GM18868 (cell line): Measurements from ENCODE around the gene AP1B1.

Experiments
- ATAC-seq: cut with Tn5 transposase; IDR thresholded peaks from one replicate; pipeline ENCODE4 v1.9.1; 2021; ENCODE audit warnings: mild to moderate bottlenecking, moderate library complexity; ENCODE audit not compliant: unreplicated experiment

AP1B1 gene

DNA sequence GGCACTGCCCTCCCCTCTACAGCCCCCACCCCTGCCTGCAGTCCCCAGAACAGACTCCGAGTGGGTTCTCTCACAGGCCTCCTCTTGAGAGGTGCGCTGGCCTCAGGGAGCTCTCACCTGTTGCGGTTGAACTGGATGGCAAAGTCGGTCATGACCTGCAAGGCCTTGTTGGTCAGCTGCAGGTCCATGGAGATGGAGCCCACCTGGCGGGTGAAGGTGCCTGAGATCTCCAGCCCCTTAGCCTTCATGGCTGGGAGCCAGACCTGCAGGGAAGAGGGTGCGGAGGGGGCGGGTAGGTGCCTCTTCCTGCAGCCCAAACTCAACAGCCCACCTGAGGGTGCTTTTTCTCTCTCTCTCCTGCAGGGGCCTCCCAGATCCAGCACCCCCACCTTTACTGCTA lies 54.2 kb downstream of the AP1B1 start:
- no peak for ATAC-seq

DNA sequence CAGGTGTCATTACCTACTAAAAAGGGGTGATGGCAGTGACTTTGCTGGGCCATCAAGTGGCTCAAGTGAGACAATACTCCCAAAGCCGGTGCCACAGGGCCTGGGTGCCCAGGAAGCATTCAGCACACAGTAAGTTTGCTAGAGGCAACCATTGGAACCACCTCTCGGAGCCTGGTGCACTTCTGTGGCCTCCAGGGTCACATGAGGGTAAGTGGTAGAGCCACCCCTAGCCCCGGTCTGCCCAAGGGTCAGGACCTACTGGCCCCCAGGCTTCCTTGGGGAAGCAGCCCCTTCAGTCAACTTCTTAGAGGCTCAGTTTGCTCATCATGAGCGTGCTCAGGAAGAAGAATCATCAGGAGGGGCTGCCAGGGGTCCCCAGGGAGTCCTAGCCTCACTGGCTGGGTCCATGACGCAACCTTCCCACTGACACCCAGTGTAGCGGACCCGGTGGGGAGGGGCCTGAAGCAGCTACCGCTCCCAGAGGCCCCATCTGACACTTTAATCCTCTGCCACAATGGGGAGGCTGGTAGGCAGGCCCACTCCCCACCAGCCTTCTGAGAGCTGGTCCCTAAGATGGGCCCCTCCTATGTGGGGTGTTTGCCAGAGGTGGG lies 55.4 kb downstream of the AP1B1 start:
- ATAC-seq: no peak

DNA sequence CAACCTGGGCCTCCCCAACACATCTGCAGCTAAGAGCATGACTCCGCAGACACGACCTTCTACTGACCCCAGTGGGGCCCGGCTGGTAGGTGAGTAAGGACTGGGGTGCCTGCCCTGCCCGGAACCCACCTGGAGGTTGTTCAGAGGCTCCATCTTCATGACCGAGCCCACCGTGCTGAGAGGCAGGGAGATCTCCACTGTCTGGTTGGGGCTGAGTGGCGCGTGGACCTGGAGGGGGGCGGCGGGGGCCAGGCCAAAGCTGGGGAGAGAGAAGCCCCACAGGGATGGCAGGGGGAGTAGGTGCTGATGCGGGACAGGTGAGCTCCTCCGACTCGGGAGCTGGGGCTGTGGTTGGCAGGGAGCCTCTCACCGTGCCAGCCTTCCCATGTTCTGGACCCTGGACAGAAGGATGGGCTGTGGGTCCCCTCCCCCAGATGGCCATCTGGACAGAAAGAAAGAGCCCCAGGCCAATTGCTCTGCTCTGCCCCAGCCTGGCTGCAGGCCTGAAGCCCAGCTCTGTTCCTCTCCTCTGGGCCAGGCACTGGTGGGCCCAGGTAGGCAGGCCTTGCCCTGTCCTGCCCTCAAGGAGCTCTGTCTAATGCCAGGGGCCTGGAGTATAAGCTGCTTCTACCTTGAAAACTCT lies 56.6 kb downstream of the AP1B1 start:
- ATAC-seq: no peak

DNA sequence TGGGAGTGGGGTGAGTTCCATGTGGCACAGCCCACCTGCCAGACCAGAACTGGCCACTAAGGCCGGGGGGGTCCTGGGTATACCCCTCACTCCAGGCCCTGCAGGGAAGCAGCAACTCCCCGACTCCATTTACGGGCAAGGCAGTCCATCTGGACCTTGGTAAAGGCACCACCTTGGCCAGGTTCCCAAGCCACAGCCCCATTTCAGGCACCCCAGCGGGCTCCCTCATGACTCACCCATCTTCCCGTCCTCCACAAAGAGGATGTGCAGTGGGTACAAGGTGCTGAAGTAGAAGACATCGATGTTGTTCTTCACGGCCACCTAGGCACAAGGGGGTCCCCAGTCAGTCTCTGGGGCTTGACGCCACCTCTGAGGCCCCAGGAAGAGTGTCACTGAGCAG lies 57.2 kb downstream of the AP1B1 start:
- no peak for ATAC-seq

DNA sequence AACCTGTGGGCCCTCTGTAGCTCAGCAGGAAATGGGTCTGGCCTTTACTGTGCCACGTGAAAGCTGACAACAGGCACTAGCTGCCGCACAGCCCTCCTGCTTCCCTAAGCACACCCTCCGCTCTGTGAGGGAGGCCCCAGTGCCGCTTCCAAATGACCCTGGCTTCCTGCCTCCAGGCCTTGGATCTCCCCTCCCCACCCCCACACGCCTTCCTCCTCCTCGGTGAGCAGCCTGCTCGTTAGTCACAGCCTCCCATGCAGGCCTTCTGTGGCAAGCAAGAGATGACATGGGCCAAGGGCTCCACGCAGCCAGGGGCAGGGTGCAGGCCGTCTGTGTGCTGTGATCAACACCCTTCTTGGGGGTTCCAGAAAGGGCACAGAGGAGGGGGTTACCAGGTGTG lies 57.6 kb downstream of the AP1B1 start:
- no peak for ATAC-seq

DNA sequence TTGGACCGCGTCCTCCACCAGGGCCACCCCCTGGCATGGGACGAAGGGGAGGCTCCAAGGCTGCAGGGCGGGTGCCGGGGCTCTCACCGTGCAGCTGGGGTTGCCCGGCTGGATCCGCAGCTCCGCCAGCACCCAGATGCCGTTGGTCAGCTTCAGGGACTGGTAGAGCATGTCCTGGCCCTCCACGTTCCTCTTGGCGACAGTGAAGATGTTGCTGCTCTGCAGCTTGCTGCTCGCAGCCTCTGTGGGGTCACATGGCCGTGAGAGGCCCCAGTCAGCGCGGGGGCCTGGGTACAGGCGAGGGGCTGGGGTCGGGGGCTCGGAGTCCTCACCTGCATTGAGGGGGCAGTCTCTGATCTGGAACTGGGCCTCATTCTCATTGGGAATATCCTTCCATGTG lies 58.1 kb downstream of the AP1B1 start:
- no peak for ATAC-seq

DNA sequence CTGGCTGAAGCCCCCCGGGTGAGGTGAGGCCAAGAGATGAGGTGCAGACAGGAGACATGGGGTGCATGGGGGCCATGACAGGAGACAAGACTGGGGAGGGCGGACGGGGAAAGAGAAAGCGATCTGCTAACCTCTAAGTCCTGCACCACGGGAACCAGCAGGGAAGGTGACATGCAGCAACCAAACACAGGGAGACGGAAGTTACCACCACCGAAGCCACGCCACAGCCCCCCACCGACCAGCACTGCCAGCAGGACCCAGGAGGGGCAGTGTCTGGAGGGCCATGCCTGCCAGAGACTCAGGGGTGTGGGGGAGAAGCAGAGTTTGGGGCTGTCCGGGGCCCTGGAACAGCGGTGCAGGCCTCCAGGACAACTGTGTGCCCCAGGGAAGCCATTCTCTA lies 58.8 kb downstream of the AP1B1 start:
- no peak for ATAC-seq

DNA sequence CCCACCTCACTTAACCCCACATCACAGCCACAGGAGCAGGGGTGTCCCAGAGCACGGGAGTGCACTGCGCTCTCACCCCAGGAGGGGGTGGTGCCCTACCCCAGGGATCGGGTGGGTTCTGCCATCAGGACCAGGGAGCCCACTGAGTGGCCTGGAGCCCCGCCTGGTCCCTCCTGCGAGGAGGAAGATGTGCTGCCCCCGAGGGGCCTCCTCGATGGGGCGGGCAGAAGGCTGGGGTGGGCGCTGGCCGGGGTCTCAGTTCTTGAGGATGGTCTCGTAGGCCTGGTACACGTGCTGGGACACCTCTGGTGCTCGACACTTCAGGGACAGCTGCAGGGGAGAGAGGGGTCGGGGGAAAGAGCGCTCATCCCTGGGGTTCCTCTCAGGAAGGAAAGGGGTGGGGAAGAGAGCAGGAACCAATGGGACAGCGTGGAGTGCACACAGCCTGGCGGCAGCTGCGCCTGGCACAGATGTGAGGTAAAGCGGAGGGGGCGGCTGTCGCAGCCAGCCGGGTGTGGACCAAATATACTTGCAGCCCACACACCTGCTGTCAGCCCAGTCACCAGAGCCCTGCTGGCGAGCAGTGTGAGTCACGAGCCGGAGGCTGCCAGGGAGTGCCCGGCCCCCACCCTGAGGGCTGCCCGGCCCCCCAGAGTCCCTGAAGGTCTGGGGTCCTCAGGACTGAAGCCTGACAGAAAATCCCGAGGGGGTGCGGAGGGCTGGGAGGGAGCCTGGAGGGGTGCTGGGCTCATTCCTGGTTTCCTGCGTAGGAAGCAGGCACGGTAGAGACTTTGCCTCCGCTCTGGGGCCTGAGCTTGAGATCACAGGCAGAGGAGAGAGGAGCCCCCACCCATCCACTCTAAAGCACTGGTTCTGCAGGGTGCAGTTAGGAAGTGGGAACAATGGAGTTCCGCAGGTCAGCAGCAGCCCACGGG lies 59.5 kb downstream of the AP1B1 start:
- ATAC-seq: no peak

DNA sequence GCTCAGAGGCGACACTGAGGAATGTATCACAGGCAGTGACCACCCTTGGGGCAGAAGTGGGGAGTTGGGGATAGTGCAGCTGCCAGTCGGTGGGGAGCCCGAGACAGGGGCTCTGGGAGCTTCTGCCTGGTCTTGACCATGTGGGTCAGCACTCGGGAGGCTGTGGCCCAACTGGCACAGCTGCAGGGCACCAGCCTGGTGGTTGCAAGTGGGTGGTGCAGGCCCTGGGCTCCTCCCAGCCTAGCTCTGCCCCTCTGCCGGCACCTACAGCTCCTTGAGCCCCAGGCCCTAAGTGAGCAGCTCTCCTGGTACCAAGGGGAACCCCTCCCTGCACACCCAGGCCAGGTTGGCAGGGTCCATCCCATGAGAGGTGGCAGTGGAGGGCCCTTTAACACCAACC lies 60.3 kb downstream of the AP1B1 start:
- no peak for ATAC-seq

DNA sequence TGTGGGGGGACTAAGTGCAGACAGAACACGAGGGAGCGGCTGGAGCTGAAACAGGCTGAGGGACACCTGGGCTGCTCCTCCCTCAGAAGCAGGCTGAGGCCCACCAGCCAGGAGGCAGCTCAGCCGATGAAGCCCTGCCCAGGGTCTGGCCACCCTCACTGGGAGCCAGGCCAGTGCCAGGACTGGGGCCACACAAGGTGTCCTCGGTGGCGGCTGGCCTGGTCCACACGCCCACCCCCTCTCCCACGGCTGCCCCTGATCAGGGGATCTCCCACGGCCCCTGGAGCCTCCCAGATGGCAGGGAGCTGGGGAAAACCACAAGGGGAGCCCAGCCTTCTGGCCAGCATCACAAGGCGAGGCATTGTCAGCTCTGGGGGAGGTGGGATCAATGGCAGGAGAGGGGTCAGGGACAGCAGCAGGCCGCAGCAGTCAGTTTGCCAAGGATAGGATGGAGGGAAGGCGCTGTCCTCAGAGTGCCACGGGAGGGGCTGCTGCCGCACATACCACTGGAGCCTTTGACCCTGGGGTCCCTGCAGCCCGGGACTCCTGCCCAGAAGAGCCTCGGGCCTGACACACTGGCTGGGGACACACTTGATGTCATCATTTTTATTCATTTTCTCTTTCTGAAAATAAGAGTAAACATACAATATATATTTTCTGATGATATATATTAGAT lies 61.1 kb downstream of the AP1B1 start:
- no peak for ATAC-seq

DNA sequence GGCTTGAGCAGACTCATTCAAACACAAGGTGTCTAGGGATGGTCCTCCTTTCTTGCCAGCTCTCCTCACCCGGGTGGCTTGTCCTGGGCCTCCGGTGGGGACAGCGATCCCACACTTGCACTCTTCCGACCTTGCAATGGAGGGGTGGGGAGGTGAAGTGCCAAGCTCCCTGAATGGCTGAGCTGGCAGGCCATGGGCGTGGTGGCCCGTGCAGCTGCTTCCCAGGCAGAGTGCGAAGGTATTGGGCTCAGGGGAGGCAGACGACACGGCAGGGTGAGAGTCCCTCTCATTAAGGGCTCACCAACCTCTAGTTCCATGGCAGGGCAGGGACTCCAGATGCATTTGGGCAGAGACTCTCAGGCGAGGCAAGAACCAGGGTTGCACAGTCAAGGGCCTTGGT lies 61.9 kb downstream of the AP1B1 start:
- no peak for ATAC-seq

DNA sequence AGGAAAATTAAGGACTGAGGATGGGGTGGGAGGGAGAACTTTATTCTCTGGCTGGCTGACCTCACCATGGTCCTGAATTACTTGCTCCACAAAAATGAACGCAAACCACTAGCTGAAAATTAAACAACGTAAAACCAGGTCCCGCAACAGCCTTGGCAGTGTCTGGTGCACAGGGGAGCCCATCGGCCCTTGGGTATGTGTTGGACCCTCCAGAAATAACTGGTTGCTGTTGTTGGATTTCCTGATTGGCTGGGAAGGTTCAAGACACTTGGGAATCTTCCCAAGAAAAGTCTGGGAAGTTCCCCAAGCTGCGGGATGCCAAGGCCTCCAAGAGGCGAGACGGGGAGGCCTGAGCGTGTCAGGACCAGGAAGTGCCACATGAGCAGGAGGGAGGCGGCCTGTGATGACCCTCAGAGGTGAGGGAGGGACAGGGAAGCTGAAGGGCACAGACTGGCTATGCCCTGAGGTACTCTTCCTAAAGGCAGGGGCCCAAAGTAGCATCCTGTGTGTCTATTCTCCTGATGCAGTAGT lies 62.5 kb downstream of the AP1B1 start:
- no peak for ATAC-seq

DNA sequence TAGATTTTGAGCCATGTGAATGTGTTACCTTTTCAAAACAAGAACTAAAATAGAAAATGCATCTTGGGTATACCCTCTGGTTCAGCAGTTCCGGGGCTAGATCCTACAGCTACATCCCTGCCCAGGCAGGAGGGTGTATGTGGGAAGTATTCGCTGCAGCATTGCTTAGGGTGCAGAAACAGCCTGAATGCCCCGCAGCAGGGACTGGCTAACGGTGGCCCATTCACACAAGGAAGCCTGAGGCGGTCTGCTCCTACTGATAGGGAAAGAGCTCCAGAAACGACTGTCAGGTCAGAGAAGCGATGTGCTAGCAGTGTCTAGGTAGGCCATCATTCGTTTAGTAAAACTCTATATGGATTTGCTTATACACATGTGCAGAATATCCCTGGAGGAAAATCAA lies 63.0 kb downstream of the AP1B1 start:
- ATAC-seq: no peak

DNA sequence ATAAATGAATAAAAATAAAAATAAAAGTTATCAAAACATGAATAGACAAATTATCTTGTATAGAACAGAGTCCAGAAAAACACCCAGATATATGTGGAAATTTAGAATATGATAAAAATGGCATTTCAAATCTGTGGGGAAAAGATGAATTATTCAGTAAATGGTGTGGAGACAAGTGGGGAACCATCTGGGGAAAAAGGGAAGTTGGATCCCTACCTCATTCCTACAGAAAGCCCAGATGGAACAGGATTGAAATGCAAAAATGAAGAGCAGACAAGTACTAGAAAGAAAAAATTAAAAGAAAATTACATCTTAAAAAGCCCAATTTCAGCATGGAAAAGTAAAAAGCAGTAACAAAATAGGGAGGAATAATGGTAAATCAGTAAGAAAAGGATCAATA lies 64.7 kb downstream of the AP1B1 start:
- ATAC-seq: no peak

DNA sequence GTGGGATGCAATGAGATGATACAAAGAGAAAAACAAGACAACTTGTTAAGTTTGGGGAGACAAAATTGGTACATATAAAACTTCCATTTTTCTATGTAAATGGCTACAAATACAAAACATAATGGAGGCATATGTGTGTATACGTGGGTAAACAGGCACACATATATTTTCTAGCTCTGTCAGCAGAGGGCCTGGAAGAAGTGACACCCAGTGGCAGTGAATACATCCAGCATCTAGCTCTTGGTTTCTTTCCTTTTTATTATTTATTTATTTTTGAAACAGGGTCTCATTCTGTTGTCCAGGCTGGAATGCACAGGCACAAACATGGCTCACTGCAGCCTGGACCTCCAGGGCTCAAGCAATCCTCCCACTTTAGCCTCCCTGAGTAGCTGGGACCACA lies 67.8 kb downstream of the AP1B1 start:
- ATAC-seq: no peak

DNA sequence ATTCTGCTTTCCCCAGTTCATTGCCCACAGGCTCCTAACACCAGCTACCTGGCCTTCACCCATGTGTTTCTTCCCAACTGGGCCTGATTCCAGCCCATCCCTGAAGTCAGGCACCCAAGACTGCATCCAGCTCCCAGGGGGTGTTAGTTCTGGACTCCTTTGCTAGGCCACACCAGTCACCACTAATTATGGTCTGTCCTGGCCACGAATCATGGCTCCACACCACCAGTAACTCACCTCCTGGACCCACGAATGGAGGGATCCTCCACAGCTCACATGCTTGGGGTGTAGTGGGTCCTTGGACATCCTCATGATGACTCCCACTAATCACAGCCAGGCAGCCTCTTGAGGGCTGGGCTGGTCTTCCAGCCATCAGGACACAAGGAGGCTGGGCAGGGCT lies 69.3 kb downstream of the AP1B1 start:
- no peak for ATAC-seq

DNA sequence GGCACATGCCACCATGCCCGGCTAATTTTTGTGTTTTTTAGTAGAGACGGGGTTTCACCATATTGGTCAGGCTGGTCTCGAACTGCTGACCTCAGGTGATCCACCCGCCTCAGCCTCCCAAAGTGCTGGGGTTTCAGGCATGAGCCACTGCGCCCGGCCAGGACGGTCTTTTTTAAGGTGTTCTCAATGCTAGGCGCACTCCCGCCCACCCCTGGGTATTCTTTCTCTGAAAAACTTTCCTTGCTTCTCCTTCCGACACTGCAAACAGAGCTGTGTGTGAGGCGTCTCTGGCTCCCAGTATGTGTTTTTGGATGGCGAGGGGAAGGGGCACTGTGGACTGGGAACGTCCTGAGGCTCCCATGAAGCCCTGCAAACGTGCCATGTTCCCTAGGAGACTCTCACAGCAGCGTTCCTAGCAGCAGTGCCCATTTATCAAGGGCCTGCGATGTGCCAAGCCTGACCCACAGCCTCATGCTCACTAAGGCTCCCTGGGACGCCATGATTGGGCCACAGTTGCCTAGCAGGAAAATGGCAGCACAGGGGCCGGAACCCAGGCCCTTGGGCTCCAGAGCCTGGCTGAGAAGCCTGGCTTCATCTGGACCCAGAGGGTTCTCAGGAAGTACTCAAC lies 70.4 kb downstream of the AP1B1 start:
- ATAC-seq: no peak

DNA sequence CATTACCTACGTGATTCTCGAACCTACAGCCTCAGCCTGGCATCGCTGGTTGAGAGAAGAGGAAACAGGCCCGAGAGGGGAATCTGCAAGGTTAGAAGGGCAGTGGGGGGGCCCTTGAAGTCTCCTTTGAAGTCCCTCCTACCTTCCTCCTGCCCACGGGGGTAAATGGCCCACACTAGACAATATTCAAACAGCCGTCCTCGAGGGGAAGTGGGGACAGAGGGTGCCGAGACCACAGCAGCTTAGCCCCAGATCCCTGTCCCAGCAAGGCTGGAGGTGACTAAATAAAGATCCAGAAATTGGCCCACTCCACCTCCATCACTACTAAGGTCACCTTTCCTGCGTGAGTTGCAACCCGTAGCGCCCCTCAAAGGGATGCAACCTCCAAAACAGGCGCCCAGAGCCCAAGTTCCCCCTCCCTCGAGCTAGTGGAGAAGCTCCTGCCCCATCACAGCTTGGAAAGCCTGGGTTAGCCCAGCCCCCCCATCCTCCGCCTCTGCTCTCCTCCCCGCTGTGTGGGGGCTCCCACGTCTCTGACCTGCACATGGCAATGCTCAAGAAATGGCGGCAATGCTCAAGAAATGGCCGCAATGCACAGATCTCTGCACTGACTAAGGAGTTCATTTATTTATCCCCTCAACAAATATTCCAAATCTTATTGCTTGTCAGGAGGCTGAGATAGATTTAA lies 72.1 kb downstream of the AP1B1 start:
- ATAC-seq: no peak

DNA sequence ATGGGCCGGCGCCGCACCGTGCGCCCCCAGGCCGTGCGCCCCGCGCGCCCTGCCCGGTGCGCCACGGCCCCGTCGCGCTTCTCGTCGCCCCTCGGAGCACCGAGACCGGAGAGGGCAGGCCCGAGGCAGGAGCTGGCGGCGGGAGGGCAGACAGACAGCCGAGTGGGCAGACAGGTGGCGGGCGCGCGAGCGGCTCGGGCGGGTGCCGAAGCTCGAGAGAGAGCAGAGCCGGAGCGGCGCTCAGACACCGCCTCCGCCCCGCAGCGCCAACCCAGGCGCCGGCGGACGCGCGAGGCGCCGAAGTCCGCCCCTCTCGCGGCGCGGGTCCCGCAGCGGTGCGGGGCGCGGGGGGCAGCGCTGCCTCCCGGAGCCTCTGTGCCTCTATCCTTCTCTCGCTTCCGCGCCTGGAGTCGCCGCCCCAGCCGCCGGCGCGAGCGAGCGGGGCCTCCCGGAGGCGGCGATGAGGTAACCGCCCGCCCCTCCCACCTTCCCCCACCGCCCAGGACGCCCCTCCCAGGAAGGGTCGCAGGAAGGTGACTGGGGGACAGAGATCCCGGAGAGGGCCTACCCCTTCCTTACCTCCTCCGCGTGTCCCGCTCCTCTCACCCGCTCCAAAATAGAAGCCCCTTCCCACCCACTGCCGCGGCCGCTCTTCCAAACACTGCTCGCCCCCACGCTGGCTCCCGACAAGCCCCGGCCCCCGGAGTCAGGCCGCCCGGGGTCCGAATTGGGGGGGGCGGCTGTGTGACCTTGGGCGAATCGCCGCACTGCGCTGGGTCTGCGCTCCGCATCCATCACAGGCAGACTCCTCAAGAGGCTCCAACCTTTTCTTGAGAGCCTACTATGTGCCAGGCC lies 72.9 kb downstream of the AP1B1 start, which contains the start of gene RASL10A:
TSS of gene RASL10A (minus strand) at position 412 of the 855 bp plus-strand sequence. CDS start 451 bp downstream, outside the sequence.
- no peak for ATAC-seq
